Left renal pelvis (tissue), 4 donors: ENCODE results near the gene TMEM135. TPM values are rescaled to one million over a fixed set of nuclear protein-coding genes. Genes with fewer than 3 reads are reported as not detected.
"Not testable (repeated sequence)": the region's sequence is repeated elsewhere in the genome, so short reads cannot be mapped to it uniquely, and the experiment has no call there.

Source experiments
- DNase-seq, 4 donors: peaks; one replicate each; pipeline ENCODE4 v3.0.0-alpha.2; 2013; ENCODE audit warnings: low read depth in 4 of 4, low spot score in 3 of 4
- polyA plus RNA-seq, 4 donors: library from polyadenylated mRNA; unstranded; fragments of 120-200 nt; gene quantifications; one replicate each; pipeline ENCODE4 v1.2.1, GENCODE V29; 2013; ENCODE audit not compliant: insufficient read length in 4 of 4

TMEM135 gene
- polyA plus RNA-seq = 10 to 100 TPM; 33.4 to 42.3 (median 35.7) TPM

DNA sequence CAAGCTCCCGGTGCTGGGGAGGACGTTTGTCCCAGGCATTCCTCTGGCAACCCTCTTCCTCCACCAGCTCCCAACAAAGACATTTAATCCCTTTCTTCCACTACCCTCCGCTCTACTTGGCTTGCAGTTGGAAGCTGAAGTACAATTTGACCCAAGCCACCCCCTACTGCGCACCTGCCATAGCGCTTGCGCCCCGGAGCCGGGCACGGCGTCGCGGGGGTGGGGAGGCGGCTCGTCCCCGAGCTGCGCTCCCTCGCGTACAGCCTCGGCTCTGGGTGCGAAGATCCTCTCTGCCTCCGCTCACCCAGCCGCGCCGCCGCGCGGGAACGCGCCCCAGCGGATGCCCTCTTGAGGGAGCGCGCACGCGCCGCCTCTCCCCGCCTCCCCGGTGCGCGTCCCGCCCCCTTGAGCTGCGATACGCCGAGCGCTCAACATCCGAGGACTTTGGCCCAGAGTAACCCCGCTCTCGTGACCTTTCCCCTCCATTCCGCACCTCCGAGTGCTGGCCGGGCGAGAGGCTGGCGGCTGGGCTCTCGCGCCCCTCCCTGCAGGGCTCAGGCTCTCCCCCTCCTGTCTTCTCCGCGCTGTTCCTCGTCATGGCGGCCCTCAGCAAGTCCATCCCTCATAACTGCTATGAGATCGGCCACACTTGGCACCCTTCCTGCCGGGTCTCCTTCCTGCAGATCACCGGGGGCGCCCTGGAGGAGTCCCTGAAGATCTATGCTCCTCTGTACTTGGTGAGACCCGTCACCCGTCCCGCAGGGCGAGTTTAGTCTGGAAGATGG is at the start of gene TMEM135:
Gene TMEM135 (plus strand): TSS at position 485 of the 785 bp plus-strand sequence. CDS start 112 bp downstream, at position 597.
- peak; percentile 85 to 87 (median 87) for DNase-seq

DNA sequence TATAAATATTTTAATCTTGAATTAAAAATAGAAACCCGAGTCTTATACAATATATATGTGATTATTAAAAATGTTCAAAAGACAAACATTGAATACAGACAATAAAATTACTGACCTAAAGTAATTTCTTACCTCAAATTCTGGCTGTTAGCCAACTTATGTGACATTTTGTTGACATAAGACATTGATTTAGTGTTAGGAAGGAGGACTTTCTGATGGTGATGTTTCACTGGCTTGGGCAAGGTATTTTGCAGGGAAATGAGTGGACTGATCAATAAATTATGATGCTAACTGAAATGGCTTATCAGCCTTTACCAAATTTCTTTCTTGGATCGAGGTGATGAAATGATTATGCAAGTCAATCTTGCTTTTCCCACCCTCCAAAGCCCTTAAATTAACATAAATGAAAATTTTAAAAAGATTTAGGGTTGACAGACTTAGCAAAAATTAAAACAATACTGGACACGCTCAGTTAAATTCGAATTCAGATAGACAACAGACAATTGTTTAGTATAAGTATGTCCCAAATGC is 49.3 kb upstream of the TMEM135 start:
- no peak for DNase-seq

DNA sequence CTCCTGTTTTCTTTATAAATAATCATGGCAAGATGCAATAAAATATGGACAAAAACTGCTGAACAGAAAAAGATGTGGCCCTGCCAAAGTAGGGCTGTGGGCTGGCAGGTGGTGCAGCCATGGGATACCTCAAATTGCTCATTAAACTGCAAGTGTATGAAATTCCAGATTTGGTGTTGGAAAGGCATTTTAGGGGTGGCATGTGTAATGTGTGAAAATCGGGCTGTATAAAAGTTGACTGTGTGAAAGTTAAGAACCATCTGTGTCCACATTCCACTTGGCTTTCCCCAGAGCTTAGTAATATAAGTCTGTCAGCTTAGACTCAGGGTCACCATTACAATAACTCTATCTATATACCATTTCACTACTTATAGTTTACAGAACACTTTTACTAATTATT is 47.7 kb upstream of the TMEM135 start:
- DNase-seq = no peak

DNA sequence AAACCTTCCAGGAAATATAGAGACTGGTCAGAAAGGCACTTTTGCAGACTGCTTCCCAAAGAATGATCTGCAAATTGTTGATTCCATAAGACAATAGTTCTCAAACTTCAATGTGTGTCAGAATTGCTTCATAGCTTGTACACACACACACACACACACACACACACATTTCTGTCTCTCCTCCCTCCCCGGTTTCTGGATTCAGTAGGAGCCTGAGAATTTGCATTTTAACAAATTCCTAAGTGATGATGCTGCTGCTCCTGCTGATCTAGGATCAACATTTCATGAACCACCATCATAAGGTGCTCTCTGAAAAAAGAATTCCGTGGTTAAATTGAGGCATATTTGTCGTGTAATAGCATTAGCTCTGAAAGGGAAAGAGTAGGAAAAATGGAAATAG is 47.2 kb upstream of the TMEM135 start:
- no peak for DNase-seq

DNA sequence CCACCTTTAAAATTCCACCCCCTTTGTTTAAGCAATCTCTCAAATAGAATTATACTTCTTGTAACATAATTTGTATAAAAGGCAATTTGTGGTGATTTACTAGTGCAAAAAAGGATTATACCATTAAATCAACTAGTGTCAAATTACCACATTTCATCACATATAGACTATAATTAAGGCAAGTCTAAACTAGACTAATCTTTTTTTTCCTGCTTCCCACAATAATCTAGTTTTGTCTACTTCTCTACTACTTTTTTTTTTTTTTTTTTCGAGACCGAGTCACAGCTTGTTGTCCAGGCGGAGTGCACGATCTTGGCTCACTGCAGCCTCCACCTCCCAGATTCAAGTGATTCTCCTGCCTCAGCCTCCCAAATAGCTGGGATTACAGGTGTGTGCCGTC is 46.4 kb upstream of the TMEM135 start:
- DNase-seq = no peak

DNA sequence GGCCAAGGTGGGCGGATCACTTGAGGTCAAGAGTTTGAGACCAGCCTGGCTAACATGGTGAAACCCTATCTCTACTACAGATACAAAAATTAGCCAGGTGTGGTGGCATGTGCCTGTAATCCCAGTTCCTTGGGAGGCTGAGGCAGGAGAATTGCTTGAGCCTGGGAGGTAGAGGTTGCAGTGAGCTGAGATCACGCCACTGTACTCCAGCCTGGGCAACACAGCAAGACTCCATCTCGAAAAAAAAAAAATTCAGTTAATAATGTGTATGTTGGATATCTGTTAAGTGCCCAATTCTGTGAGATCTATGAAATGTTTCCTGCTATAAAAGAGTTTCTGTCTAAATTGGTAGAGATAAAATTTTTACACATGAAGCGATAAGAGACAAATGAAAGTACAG is 45.4 kb upstream of the TMEM135 start:
- DNase-seq = not testable (repeated sequence)

DNA sequence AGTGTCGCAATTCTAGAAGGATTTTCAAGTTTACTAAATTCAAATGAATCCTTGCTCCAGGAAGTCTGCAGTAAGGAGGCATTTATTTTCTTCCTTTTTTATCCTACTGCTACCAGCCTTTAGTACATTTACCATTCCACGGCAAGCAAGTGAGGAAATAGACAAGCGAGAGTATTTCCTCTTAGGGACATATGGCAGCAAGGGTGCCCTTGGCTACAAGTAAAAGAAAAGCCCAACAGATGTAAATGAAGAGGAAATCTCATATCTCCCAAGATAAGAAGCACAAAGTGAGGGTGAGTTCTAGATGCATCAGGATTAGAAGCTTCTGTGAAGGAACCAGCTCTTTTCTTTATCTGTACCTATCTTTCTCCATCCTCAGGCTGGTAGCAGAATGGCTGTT is 44.7 kb upstream of the TMEM135 start:
- no peak for DNase-seq

DNA sequence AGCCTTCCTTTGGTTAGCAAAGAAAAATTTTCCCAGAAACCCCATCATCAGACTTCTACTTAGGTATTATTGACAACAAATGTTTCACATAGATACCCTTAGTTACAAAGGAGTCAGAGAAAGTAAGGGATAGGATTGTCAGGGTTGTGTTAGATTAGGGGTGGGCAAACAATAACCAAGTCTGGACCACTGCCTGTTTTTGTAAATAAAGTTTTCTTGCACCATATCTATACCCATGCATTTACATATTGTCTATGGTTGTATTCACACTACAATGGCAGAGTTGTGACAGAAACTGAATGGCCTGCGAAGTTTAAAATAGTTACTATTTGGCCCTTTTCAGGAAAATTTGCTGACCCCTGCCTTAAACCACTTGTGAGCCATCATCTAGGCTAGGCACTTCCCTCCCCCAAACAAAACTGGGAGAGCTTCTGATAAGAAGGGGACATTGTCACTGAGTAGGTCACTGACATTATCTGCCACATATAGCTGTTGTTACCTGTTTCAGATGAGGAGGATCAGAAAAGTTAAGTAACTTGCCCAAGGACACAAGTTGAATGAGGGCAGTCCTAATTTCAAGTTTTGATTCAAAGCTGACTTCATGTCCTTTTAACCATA is 40.7 kb upstream of the TMEM135 start:
- DNase-seq = no peak

DNA sequence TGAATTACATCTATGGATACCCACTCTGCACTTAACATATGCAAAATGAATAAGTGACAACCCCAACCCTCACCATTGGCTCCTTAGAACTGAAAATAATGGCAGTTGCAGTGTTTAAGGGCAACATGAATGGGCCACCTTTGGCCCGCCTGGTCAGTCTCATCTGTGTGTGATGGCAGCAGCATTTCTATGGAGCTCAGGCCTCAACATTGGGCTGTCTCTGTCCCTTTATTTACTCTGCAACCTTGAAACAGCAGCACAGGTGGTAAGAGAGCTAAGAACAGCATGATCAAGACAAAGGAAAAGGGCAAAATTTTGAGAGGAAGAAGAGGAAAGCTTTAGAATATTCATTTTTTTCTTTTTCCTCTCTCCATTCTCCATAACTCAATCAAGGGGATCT is 38.3 kb upstream of the TMEM135 start:
- no peak for DNase-seq

DNA sequence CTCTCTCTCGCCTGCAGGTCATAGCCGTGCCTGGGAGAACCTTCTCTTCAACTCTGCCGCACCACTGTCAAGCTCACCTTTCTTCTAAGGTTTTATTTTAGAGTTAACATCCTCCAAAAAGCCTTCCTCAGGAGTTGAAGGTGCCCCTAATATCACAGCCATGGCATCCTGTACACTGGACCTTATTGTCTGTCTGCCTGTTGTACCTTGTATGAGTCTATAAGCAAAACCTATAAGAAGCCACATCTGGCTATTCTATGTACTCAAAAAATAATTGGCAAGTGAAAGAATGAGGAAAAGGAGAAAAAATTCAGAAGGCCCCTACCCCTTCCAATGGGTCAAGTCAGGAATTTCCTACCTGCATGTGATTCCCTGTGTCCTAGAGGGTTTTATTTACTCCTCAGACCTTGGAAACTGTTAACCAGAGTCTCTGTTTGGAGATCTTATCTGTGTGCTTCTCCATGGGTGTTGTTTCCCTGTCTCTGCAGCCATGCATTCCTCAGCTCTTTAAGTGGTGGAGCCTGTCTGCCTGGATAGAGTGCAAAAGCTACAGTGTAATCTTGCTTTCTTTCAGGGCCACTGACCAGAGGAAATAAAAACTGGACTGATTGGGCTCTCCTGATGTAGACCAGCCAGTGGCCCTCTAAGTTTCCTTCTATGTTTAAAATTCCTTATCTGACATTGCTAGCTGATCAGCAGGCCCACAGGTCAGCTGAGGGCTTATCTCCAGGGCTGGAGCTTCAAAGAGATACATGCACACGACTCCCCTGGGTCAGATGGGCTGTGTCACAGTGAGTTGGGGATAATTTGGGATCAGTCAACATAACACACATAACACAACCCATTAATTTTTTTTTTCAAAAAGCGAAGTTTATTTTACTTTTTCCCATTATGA is 37.6 kb upstream of the TMEM135 start:
- DNase-seq = no peak

DNA sequence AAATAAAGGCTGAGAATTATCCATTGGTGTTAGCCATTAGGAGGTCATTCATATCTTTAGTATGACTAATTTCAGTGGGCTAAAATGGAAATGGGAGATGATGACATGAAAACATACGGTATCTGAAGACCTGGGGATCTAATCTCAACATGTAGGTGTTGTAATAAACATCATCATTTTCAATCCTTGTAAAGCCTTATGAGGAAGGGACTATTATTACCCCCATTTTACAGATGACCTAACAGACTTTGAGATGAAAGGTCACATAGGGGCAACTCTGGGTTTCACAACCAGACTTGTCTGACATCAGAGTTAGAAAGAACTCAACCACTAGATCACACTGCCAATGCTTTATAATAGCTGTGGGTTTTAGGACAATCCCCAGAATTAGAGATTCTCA is 34.8 kb upstream of the TMEM135 start:
- DNase-seq = no peak

DNA sequence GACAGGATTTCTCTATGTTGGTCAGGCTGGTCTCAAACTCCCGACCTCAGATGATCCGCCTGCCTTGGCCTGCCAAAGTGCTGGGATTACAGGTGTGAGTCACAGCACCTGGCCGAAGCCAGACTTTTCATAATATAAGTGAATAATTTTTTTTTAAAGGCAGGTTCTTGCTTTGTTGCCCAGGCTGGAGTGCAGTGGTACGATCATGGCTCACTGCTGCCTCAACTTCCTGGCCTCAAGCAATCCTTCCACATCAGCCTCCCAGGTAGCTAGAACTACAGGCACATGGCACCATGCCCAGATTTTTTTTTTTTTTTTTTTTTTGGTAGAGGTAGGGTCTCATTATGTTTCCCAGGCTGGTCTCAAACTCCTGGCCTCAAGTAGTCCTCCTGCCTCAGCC is 33.5 kb upstream of the TMEM135 start:
- not testable (repeated sequence) for DNase-seq

DNA sequence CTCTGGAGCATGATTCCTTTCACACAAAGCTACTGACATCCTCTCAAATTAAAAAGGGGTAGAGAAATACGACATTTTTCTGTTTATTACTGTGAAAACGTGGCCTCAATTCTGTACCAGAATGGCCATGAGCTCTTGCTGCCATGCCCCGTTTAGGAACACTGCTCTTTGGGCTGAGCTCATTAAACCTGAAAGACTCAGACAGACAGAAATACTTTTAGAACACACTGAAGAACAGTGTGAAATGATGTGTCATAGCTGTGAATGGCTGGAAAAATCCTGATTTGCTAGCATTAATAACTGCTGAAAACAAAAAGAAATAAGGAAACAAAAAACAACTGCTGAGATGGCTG is 32.2 kb upstream of the TMEM135 start:
- no peak for DNase-seq

DNA sequence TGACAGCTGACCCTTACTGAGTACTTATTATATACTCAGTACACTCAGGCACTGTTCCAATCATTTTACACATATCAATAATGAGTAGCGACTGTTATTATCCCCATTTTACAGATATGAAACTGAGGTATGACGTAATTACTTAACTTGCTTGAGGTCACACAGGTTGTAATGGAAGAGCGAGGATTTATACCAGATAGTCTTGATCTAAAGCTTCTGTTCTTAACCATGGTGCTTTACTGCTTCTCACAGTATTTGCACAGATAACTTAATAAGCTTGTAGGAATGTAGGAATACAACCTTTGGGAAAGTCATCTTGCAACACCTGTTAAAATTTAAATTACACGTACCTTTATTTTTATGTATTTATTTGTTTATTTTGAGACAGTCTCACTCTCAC is 31.7 kb upstream of the TMEM135 start:
- no peak for DNase-seq

DNA sequence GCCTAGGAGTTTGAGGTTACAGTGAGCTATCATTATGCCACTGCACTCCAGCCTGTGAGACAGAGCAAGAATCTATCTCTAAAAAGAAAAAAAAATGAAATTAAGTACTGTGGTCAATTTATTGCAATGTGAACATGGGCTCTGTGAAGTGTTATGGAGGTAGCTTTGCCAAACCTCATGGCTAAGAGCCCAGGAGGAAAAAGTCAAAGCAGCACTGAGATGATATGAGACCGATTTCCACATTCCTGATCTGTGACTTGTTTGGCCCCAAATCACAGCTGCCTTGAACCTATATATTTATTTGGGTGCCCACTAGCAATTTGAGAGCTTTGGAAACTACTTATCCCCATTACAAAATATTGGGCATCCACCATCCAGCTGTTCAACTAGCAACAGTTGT is 29.8 kb upstream of the TMEM135 start:
- DNase-seq = no peak

DNA sequence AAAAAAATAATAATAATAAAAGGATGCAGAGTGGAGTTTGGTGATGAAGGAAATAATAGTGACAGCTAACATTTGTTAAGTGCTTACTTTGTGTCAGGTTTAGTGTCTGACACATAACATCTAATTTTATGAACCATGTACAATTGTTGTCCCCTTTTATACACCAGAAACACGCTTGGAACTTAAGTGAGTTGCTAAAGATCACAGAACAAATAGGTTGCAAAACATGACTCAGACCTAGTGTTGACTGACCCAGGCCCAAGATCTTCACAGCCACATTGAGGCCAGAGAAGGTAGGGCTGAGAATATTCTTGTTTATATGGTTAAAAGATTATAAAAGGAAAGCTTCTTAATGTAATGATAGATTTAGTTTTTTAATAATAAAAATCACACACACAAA is 25.6 kb upstream of the TMEM135 start:
- DNase-seq = no peak

DNA sequence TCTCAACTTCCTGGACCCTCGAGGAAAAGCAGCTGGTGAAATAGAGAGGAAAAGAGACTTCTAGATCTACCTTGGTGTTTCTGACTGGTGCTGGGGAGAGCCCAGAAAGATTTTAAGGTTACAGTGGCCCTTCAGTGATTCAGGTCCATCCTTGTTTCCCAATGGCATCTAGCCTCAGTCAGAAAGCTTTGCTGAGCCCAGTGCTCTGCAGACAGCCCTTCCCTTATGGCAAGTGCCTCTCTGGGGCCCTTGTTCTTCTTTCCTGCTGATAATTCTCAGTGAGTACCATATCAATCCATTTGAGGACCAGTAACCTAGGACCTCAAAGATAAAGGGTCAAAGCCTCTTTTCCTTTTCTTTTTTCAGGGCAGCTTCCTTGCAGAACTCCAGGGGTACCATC is 25.1 kb upstream of the TMEM135 start:
- DNase-seq = no peak

DNA sequence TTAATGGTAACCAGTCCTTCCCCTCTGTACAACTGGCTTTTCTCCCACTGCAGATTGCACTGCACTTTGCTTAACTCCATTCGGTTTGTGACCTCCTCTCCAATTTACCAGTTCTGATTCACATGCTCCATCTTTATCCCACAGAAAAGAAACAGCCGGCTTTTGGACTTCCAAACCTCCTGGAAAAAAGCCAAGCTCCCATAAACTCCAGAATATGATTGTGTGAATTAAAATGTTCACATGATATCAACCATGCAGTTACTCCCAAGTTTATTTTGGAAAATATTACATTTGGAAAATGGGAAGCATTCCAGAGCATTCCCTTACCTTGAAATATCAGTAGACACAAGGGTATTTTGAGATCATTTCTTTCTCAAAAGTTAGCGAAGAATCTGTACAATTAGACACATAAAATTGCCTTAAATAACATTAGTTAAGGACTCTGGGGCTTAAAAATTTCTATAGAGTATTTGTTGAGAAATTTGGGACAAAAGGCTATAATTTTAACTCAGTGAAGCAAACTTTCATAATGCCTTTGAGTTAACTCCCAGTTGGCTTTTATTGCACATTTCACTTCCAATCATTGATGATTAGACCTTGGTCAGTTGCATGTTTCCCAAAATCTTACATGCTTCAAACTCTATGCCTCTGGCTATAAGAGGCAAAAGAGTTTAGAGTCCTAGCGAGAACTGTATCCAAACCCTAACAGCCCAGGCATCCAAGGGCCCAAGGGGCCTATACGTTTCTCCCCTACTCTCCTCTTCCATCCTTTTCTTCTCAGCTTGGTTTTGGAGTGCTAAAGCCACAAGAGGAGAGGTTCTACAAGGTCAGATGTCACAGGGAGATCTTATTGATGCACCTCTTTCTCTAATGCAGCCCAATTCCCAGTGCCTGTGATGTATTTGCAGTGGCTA is 23.6 kb upstream of the TMEM135 start:
- no peak for DNase-seq

DNA sequence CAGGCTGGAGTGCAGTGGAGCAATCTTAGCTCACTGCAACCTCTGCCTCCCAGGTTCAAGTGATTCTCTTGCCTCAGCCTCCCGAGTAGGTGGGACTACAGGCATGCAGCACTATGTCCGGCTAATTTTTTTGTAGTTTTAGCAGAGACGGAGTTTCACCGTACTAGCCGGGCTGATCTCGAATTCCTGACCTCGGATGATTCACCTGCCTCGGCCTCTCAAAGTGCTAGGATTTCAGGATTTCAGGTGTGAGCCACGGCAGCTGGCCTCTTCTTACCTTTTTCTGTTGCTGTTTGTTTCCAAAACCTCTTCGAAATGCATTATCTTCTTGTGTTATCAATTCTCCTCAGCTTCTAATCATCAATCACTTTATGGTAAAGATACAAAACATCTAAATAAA is 22.1 kb upstream of the TMEM135 start:
- no peak for DNase-seq

DNA sequence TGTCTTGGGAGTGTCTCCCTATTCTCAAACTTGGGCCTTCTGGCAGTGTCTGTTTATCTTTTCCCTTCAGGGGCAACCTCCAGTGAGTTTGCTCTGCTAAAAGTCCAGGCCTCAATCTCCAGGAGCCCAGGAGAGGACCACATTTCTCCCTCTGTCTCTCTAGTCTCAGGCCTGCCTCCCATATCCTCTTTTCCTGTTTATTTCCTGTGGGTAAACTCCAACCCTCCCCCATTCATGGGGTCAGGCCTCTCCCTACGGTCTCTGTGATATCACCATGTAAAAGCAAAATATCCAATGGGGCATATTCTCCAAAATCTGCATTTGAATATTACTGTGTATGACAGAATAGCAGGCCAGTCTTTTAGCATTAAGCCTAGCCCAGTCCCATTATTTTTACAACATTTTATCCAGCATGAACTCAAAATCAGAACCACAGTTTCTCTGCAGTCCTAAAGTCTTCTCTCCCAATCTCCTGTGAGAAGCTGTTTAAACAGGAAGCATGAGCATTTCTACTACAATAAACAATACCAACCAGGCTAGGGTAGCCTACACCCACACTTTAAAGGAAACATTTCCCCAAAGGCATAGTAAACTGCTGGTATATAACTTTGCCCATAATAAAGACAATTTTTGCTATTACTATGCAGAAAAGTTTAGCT is 18.0 kb upstream of the TMEM135 start:
- DNase-seq = no peak
